GM12874 (cell line): ENCODE data around the gene CYRIA.

Experiments
- CTCF ChIP-seq: IDR thresholded peaks from 2 replicates; pipeline ENCODE4 v1.5.1; 2011; ENCODE audit warnings: low read depth, mild to moderate bottlenecking, control low read depth, low read length, moderate library complexity; ENCODE audit not compliant: insufficient read depth

CYRIA gene

GRCh38 chr2:16622399-16622968 lies 43.1 kb downstream of the CYRIA start:
- no peak for TF ChIP-seq CTCF

GRCh38 chr2:16621316-16621715 lies 44.3 kb downstream of the CYRIA start:
- TF ChIP-seq CTCF: no peak

DNA sequence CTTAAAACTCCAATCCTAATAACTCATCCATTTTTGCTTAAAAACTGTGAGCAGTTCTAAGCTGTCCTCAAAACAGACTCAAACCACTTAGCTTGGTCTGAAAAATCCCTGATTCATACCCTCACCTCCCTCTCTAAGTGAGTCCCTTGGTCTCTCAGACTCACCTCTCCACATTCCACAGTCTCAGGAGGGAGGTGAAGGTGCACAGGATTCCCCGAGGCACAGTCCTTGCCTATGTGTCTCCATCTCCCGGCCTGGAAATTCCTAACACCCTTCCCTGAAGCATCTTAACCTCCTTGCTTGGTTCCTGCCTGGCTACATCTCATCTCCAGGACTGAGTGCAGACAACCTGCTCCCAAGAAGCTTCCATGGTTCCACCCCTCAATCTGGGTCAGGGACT lies 45.0 kb downstream of the CYRIA start:
- no peak for TF ChIP-seq CTCF

GRCh38 chr2:16619576-16620245 lies 45.9 kb downstream of the CYRIA start:
- no peak for TF ChIP-seq CTCF

GRCh38 chr2:16617282-16618266 lies 48.1 kb downstream of the CYRIA start:
- peak; percentile 30; the same call in 1 of the 2 replicates for TF ChIP-seq CTCF
